Fibroblast of villous mesenchyme (primary cell): ENCODE measurements around the gene LRP10. TPM values are rescaled to one million over a fixed set of nuclear protein-coding genes. Genes with fewer than 3 reads are reported as not detected.
"Not testable (repeated sequence)": the region's sequence is repeated elsewhere in the genome, so short reads cannot be mapped to it uniquely, and the experiment has no call there.

Experiments
- DNase-seq: peaks from one replicate; pipeline ENCODE4 v3.0.0-alpha.2; 2010; ENCODE audit warnings: low read depth
- H3K4me3 ChIP-seq: 2 replicates; pipeline ENCODE4 v1.5.1; 2011; ENCODE audit warnings: low read depth, mild to moderate bottlenecking, low read length
- CTCF ChIP-seq: IDR thresholded peaks from 2 replicates; pipeline ENCODE4 v1.5.1; 2012; ENCODE audit warnings: low read depth, mild to moderate bottlenecking, low read length; ENCODE audit not compliant: insufficient read depth
- total RNA-seq: library from RNA; depleted of rRNA; stranded (reverse); fragments of >200 nt; gene quantifications from 2 replicates; pipeline ENCODE4 v1.2.3, GENCODE V29; 2012

LRP10 gene
- total RNA-seq, 1 donor: 104 TPM

GRCh38 chr14:22903742-22904087 lies 32.2 kb downstream of the LRP10 start:
- no peak for DNase-seq
- no peak overlapping the region for H3K4me3 ChIP-seq
- TF ChIP-seq CTCF: no peak

GRCh38 chr14:22905627-22906026 lies 34.1 kb downstream of the LRP10 start:
- DNase-seq: no peak
- no peak for TF ChIP-seq CTCF
- H3K4me3 ChIP-seq: no peak overlapping the region

GRCh38 chr14:22906073-22906472 lies 34.5 kb downstream of the LRP10 start:
- DNase-seq: no peak
- H3K4me3 ChIP-seq: no peak overlapping the region
- TF ChIP-seq CTCF: no peak

- no peak overlapping the region for H3K4me3 ChIP-seq
- TF ChIP-seq CTCF: no peak
- no peak for DNase-seq
Observed at GRCh38 chr14:22907429-22907828, 35.9 kb downstream of the LRP10 start.

GRCh38 chr14:22908601-22909000 lies 37.1 kb downstream of the LRP10 start:
- TF ChIP-seq CTCF: no peak
- DNase-seq: peak; percentile 84
- no peak overlapping the region for H3K4me3 ChIP-seq

GRCh38 chr14:22910916-22911315 lies 39.4 kb downstream of the LRP10 start:
- no peak for DNase-seq
- H3K4me3 ChIP-seq: no peak overlapping the region
- no peak for TF ChIP-seq CTCF

- not testable (repeated sequence) for H3K4me3 ChIP-seq, DNase-seq
Observed at GRCh38 chr14:22914836-22915235, 43.3 kb downstream of the LRP10 start.
